ENCODE data around the gene PLA2G4E.

The PLA2G4E gene

DNA sequence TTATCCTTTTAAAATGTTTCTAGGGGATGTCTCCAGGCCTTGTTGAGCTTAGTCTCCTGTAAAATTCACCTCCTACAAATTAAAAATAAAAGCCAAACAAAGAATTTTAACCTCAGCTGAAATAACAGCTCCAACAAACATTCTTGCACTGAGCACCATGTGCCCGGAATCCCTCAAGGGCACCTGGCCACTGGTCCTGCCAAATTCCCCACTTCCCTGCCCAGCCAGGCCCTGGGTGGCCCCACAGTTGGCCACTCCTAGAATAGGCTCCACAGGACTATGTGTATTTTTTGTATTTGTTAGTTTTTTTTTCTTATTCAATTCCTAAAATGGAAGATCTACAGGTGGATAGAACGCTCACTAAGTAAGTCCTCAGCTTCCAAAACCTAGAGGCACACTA is 33.1 kb upstream of the PLA2G4E start:
- no peaks in the 10 kb centered on the region for H3K79me2 ChIP-seq
- H2AFZ ChIP-seq = no peak overlapping the region
- no peaks in the 10 kb centered on the region for H3K36me3 ChIP-seq (ENCODE audit: control insufficient read depth, insufficient read depth, low read length)
- TF ChIP-seq, protein P1, sequence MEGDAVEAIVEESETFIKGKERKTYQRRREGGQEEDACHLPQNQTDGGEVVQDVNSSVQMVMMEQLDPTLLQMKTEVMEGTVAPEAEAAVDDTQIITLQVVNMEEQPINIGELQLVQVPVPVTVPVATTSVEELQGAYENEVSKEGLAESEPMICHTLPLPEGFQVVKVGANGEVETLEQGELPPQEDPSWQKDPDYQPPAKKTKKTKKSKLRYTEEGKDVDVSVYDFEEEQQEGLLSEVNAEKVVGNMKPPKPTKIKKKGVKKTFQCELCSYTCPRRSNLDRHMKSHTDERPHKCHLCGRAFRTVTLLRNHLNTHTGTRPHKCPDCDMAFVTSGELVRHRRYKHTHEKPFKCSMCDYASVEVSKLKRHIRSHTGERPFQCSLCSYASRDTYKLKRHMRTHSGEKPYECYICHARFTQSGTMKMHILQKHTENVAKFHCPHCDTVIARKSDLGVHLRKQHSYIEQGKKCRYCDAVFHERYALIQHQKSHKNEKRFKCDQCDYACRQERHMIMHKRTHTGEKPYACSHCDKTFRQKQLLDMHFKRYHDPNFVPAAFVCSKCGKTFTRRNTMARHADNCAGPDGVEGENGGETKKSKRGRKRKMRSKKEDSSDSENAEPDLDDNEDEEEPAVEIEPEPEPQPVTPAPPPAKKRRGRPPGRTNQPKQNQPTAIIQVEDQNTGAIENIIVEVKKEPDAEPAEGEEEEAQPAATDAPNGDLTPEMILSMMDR (IDR thresholded peaks at IDR 0.05) = no peak
- H3K27me3 ChIP-seq (ENCODE audit: control insufficient read depth, insufficient read depth, low read length) = no peaks in the 10 kb centered on the region
- no peak overlapping the region for H3K4me2 ChIP-seq (ENCODE audit: low read length)
- H3K4me3 ChIP-seq (ENCODE audit: low read depth, low read length) = no peak overlapping the region
- H3K4me1 ChIP-seq = no peaks in the 10 kb centered on the region
- H3K9me3 ChIP-seq (ENCODE audit: control insufficient read depth, low read length) = no peaks in the 10 kb centered on the region
- H3K27ac ChIP-seq = no peak overlapping the region
- no peak overlapping the region for H3K9ac ChIP-seq

DNA sequence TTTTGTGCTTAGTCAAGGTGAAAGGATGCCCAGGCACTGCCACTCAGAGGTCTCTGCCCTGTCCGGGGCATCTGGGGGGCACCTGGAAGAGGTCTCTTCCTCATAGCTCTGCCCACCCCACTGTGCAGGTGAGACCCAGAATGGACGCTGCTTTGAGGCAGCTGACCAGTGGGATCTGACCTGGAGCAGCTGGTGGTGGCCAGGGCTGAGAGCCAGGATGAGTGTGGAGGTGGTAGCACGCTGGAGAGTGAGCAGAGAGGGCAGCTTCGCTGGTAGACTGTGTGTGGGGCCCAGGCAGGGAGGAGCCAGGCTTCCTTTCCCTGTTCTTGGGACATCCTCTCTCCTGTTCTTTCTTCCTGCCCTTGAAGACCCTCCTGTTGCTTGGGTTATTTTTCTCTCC is 32.2 kb upstream of the PLA2G4E start:
- Histone ChIP-seq H3K9ac (no peak overlapping the region), H3K4me3 (ENCODE audit: low read depth, low read length) (no peak overlapping the region), H3K79me2 (no peaks in the 10 kb centered on the region), H3K9me3 (ENCODE audit: control insufficient read depth, low read length) (no peaks in the 10 kb centered on the region), H3K4me2 (ENCODE audit: low read length) (no peak overlapping the region), H3K27me3 (ENCODE audit: control insufficient read depth, insufficient read depth, low read length) (no peaks in the 10 kb centered on the region), H3K27ac (no peak overlapping the region), H3K4me1 (no peaks in the 10 kb centered on the region), H3K36me3 (ENCODE audit: control insufficient read depth, insufficient read depth, low read length) (no peaks in the 10 kb centered on the region), H2AFZ (no peak overlapping the region)
- TF ChIP-seq, protein P1 (IDR thresholded peaks at IDR 0.05) = no peak

DNA sequence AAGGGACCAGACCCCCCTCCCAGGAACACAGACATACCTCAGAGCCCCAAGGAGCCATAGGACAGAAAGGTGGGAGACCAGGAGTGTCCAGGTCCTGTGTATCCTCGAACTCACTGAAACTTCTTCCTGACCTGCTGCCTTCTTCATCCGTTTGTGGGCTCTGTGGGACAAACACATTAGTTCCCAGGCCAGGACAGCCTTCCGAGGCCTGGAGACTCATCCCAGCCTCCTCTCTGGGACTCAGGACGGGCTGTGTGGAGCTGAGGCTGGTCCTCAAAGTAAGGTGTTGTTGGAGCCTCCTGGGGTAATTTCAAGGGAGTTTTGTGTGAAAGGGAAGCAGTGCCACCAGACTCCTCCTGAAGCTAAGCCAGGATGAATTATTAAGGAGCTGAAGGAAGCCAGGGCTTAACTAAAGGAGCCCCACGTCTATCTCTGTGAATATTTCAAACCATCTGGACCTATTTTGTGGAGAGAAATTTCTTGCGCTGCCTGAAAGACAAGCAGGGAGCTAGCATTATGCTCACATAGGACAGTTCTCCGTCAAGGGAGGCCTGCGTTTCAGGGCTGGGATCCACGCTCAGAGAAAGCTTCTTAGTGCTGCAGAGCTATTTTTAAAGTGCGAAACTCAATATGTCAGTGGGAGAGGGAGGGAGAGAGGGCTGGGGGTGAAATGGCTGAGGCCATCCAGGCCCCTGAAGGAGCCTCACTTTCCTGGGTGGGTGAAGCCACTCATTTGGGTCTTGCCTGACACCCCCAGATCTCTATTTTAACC is 29.8 kb upstream of the PLA2G4E start:
- no peak overlapping the region for H3K4me3 ChIP-seq (ENCODE audit: low read depth, low read length)
- no peak overlapping the region for H3K4me2 ChIP-seq (ENCODE audit: low read length)
- no peaks in the 10 kb centered on the region for H3K9me3 ChIP-seq (ENCODE audit: control insufficient read depth, low read length)
- no peak overlapping the region for H3K27ac ChIP-seq
- H3K36me3 ChIP-seq (ENCODE audit: control insufficient read depth, insufficient read depth, low read length) = no peaks in the 10 kb centered on the region
- TF ChIP-seq, protein P1 (IDR thresholded peaks at IDR 0.05) = no peak
- no peaks in the 10 kb centered on the region for H3K4me1 ChIP-seq
- no peak overlapping the region for H3K9ac ChIP-seq
- H3K79me2 ChIP-seq = no peaks in the 10 kb centered on the region
- H2AFZ ChIP-seq = no peak overlapping the region
- no peaks in the 10 kb centered on the region for H3K27me3 ChIP-seq (ENCODE audit: control insufficient read depth, insufficient read depth, low read length)

DNA sequence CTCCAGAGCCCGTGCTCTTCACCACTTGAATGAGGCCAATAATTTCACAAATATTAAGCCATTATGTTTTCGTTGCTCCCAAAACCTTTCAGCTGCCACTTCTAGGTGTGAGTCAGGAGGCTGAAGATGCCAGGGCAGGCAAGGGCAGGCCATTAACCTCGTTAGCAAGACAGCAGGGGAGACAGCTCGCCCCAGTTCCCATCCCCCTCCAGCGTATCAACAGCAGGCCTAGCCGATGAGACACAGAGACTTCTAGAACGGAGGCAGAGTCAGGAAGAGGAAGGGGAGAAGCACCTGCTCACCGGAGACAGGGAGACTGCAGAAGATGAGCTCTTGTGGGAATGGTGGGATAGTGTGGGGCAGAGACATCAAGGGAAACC is 28.0 kb upstream of the PLA2G4E start:
- no peaks in the 10 kb centered on the region for H3K4me1 ChIP-seq
- TF ChIP-seq, protein P1 (IDR thresholded peaks at IDR 0.05) = no peak
- H3K79me2 ChIP-seq = no peaks in the 10 kb centered on the region
- no peak overlapping the region for H2AFZ ChIP-seq
- H3K36me3 ChIP-seq (ENCODE audit: control insufficient read depth, insufficient read depth, low read length) = no peaks in the 10 kb centered on the region
- H3K4me2 ChIP-seq (ENCODE audit: low read length) = no peak overlapping the region
- no peaks in the 10 kb centered on the region for H3K27me3 ChIP-seq (ENCODE audit: control insufficient read depth, insufficient read depth, low read length)
- H3K27ac ChIP-seq = no peak overlapping the region
- H3K4me3 ChIP-seq (ENCODE audit: low read depth, low read length) = no peak overlapping the region
- H3K9me3 ChIP-seq (ENCODE audit: control insufficient read depth, low read length) = no peaks in the 10 kb centered on the region
- no peak overlapping the region for H3K9ac ChIP-seq
